Ovary (tissue), 9 donors: ENCODE results near the gene P2RX2. TPM values are rescaled to one million over a fixed set of nuclear protein-coding genes. Genes with fewer than 3 reads are reported as not detected.

ENCODE experiments used
- DNase-seq, 5 donors: peaks; one replicate each; pipeline ENCODE4 v3.0.0-alpha.2; 2019 to 2020
- H3K27ac ChIP-seq, 2 donors: fragments of 200-600 bp; one replicate each; pipeline versions ENCODE4 v1.5.1 to v1.8.0; 2019 to 2022
- H3K27me3 ChIP-seq: fragments of 200-600 bp; one replicate; pipeline ENCODE4 v1.8.0; 2022
- H3K36me3 ChIP-seq: fragments of 200-600 bp; sonication (generic); one replicate; pipeline ENCODE4 v1.5.1; 2019
- H3K4me1 ChIP-seq: one replicate; pipeline ENCODE4 v1.8.1; 2013; ENCODE audit warnings: mild to moderate bottlenecking, moderate library complexity; ENCODE audit not compliant: insufficient read depth
- H3K4me3 ChIP-seq: fragments of 200-600 bp; sonication (generic); one replicate; pipeline ENCODE4 v1.5.1; 2017
- H3K9me3 ChIP-seq, 2 donors: fragments of 200-600 bp in 1 of 2; sonication (generic) in 1 of 2; one replicate each; pipeline versions ENCODE4 v1.5.1 to v1.8.1; 2013 to 2019; ENCODE audit warnings: mild to moderate bottlenecking in 1 of 2, moderate library complexity in 1 of 2
- CTCF ChIP-seq, 3 donors: fragments of 450-650 bp in 2 of 3; fragments of 200-600 bp in 1 of 3; IDR thresholded peaks; one replicate each; pipeline versions ENCODE4 v1.5.1 to v1.8.0; 2016 to 2022; ENCODE audit warnings: antibody characterized with exemption in 3 of 3, mild to moderate bottlenecking in 1 of 3
- EP300 ChIP-seq: sonication (generic); formaldehyde crosslinking; IDR thresholded peaks from one replicate; pipeline ENCODE4 v1.6.1; 2017; ENCODE audit warnings: antibody characterized with exemption
- POLR2A ChIP-seq: fragments of 450-650 bp; IDR thresholded peaks from one replicate; pipeline ENCODE4 v1.6.1; 2017; ENCODE audit warnings: antibody characterized with exemption, mild to moderate bottlenecking, moderate library complexity
- WGBS, 3 donors: extraction: QIAGEN DNeasy Blood & Tissue Kit in 1 of 3; methylation state at CpG; one replicate each; pipeline versions ENCODE4 v1.1.5 to v1.1.7; 2013 to 2017; 5-methylcytosine and 5-hydroxymethylcytosine counted together
- intact Hi-C, 4 donors: fragments of 100-400 bp; cut with DNase I; formaldehyde crosslinking; loops; one replicate each; pipeline versions ENCODE4 v1.11.0 to v1.15.1; 2022 to 2023
- polyA plus RNA-seq, 2 donors: library from polyadenylated mRNA; stranded (reverse); fragments of 200-250 nt in 1 of 2; fragments of 350-450 nt in 1 of 2; fragmentation: Illumina TruSeq in 1 of 2; extraction: RNeasy Lipid Tissue Mini Kit (QIAGEN cat#74804) in 1 of 2; gene quantifications; one replicate each; pipeline ENCODE4 v1.2.3, GENCODE V29; 2013 to 2014
- total RNA-seq, 7 donors: library from RNA; depleted of rRNA in 2 of 7; stranded (reverse); fragments of >200 nt in 2 of 7; fragmentation: NEBNext Ultra II Directional in 3 of 7; extraction: Animal tissue kit (Norgen Biotek cat#: 25700) in 3 of 7; gene quantifications; one replicate each; pipeline versions ENCODE4 v1.1.0 to v1.2.4, GENCODE V29; 2016 to 2023
- donor health status: DM: no; HTN: no; CAD: no; lungs with moderate emphysema.
- donor health status: DM: no; HTN: no; CAD: no.
- donor health status: Bipolar disorder and iron deficiency.
- donor health status: DM: yes; HTN: yes; CAD: no.
- donor health status: DM: no; HTN: no; CAD: no.
- donor health status: DM: yes; HTN: yes; CAD: no.

The P2RX2 gene
- total and polyA plus RNA-seq, 9 donors = 0.11 to 1.1 (median 0.45) TPM; not detected in 6

GRCh38 chr12:132633901-132634300 is 15.3 kb downstream of the P2RX2 start:
- Histone ChIP-seq H3K27ac (no peak overlapping the region), H3K9me3 (no peaks in the 10 kb centered on the region), H3K4me1 (no peaks in the 10 kb centered on the region), H3K4me3 (no peak overlapping the region), H3K27me3 (no peaks in the 10 kb centered on the region), H3K36me3 (no peaks in the 10 kb centered on the region)
- TF ChIP-seq CTCF (IDR thresholded peaks at IDR 0.05) = no peak
- TF ChIP-seq POLR2A = no peak
- TF ChIP-seq EP300 = no peak
- 87 to 90% (median 88%) methylated on average over 10 of the region's 10 CpGs for WGBS, 3 donors
- intact Hi-C loops = loop anchor here in 1 of 4 donors (10.0 kb wide), 1 partner anchor 219 kb away; no protein-coding TSS in a partner anchor
- no peak for DNase-seq

DNA sequence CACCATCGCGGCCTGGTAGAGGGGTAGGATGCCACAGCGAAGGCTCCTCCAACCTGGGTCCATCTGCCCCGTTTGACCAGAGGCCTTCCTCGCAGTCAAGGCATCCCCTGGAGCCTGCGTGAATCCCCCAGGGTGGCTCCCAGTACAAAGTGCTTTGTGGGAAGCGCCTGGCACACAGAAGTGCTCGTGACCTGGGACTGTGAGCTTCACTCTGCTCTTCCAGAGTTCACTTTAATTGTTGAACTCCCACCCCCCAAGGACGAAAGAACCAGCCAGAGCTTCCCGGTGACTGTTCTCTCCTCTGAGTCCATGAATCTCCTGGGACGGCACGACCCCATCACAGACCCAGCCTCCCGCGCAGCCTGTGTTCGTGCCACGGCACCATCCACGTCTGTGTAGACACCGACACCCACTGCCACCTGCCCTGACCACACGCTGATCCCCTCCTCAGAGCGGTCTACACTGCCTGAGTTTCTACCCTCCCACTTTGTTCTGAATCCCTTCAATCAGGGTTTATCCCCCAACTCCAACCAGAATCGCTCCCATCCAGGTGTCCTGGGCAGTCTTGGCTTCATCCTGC is 15.9 kb downstream of the P2RX2 start:
- 93 to 96% (median 95%) methylated on average over 21 of the region's 21 CpGs for WGBS, 3 donors
- no peak for DNase-seq
- H3K9me3 ChIP-seq = no peaks in the 10 kb centered on the region
- no peak overlapping the region for H3K27ac ChIP-seq
- intact Hi-C loops = loop anchor here in 1 of 4 donors (10.0 kb wide), 1 partner anchor 220 kb away; no protein-coding TSS in a partner anchor
- H3K4me1 ChIP-seq = no peaks in the 10 kb centered on the region
- H3K4me3 ChIP-seq = no peak overlapping the region
- TF ChIP-seq EP300 = no peak
- no peak for TF ChIP-seq CTCF (IDR thresholded peaks at IDR 0.05)
- TF ChIP-seq POLR2A = no peak
- H3K27me3 ChIP-seq = no peaks in the 10 kb centered on the region
- no peaks in the 10 kb centered on the region for H3K36me3 ChIP-seq

- intact Hi-C loops = loop anchor here in 1 of 4 donors (10.0 kb wide), 1 partner anchor 221 kb away; no protein-coding TSS in a partner anchor
- no peak overlapping the region for H3K27ac ChIP-seq
- no peak overlapping the region for H3K4me3 ChIP-seq
- WGBS, 3 donors = 91 to 96% (median 93%) methylated on average over 29 of the region's 29 CpGs
- H3K4me1 ChIP-seq = no peaks in the 10 kb centered on the region
- no peaks in the 10 kb centered on the region for H3K36me3 ChIP-seq
- H3K9me3 ChIP-seq = no peaks in the 10 kb centered on the region
- H3K27me3 ChIP-seq = no peaks in the 10 kb centered on the region
- DNase-seq = no peak
- TF ChIP-seq EP300 (no peak), CTCF (IDR thresholded peaks at IDR 0.05) (no peak), POLR2A (no peak)
Observed at GRCh38 chr12:132635076-132635955, 16.7 kb downstream of the P2RX2 start.

- Histone ChIP-seq H3K27ac (no peak overlapping the region), H3K27me3 (no peaks in the 10 kb centered on the region), H3K36me3 (no peaks in the 10 kb centered on the region), H3K4me3 (no peak overlapping the region), H3K4me1 (no peaks in the 10 kb centered on the region), H3K9me3 (no peaks in the 10 kb centered on the region)
- TF ChIP-seq CTCF (IDR thresholded peaks at IDR 0.05) (no peak), POLR2A (no peak), EP300 (no peak)
- intact Hi-C loops = loop anchor here in 1 of 4 donors (2.0 to 10.0 kb wide), 2 partner anchors 37 to 223 kb away; no protein-coding TSS in a partner anchor
- 90 to 94% (median 90%) methylated on average over 18 of the region's 18 CpGs for WGBS, 3 donors
- no peak for DNase-seq
Observed at GRCh38 chr12:132637811-132638210, 19.2 kb downstream of the P2RX2 start.
